Upper lobe of right lung (tissue), 1 donor: Measurements from ENCODE around the gene APLF. TPM values are rescaled to one million over a fixed set of nuclear protein-coding genes. Genes with fewer than 3 reads are reported as not detected.
"Not testable (repeated sequence)": the region's sequence is repeated elsewhere in the genome, so short reads cannot be mapped to it uniquely, and the experiment has no call there.

Experiments used
- ATAC-seq: fragments of 200-7000 bp; cut with Tn5 transposase; one replicate; pipeline ENCODE4 v1.9.1; 2020; ENCODE audit warnings: mild to moderate bottlenecking, moderate library complexity
- DNase-seq: peaks from one replicate; pipeline ENCODE4 v3.0.0-alpha.2; 2020
- H3K27ac ChIP-seq: fragments of 200-600 bp; one replicate; pipeline ENCODE4 v1.8.0; 2022
- H3K27me3 ChIP-seq: fragments of 200-600 bp; one replicate; pipeline ENCODE4 v1.8.0; 2022; ENCODE audit warnings: mild to moderate bottlenecking
- H3K36me3 ChIP-seq: fragments of 200-600 bp; one replicate; pipeline ENCODE4 v1.8.0; 2022
- H3K4me1 ChIP-seq: fragments of 200-600 bp; one replicate; pipeline ENCODE4 v1.8.0; 2022
- H3K4me3 ChIP-seq: fragments of 200-600 bp; one replicate; pipeline ENCODE4 v1.8.0; 2022; ENCODE audit warnings: mild to moderate bottlenecking
- H3K9me3 ChIP-seq: fragments of 200-600 bp; one replicate; pipeline ENCODE4 v1.8.0; 2022
- CTCF ChIP-seq: fragments of 200-600 bp; IDR thresholded peaks from one replicate; pipeline ENCODE4 v1.8.0; 2022; ENCODE audit warnings: antibody characterized with exemption
- intact Hi-C: fragments of 100-400 bp; cut with DNase I; formaldehyde crosslinking; loops from one replicate; pipeline ENCODE4 v1.11.0; 2022
- total RNA-seq: library from RNA; stranded (reverse); fragmentation: NEBNext Ultra II Directional; extraction: Animal tissue kit (Norgen Biotek cat#: 25700); gene quantifications from one replicate; pipeline ENCODE4 v1.2.1, GENCODE V29; 2021
- donor health status: DM: no; HTN: yes; CAD: no; lungs with severe emphysema.

Gene APLF
- total RNA-seq, 1 donor from 2014 or later: 6.8 TPM

DNA sequence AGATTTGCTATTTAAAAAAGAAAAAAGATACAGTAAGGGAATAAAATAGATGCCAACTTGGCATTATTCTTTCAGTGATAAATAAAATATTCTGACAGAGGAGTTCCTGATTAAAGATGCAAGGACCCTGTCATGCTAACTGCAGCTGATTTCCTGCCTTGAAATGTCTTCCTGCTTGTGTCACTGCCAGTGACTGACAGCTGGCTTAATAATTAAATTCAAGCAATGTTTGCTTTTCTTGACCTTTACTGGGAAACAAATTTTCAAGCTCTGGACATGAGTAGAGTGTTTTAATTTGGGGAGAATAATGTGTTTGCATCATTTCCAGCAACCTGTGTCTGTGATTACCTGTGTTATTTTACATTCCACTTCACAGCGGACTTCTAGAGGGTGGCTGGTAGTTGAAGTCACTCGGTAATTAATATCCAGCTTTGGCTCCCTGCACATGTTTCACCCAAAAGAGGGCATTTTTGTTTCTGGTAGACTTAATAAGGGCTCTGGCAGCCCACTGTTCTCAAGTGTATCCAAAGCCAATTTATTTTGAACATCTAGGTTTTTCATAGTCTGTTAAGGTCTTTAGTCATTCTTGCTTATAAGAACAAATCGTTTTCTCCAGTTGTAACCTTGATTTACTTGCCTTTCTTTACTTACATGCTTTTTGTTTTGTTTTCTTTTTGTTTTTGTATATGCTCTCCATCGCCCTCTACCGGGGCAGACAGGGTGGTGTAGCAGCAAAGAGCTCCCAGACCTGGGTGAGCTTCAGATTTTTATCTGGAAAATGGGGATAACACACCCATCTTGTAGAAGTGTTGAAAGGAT, 127.5 kb downstream of the APLF start:
- ATAC-seq: peak; percentile 82
- H3K27me3 ChIP-seq: no peaks in the 10 kb centered on the region
- H3K36me3 ChIP-seq: no peaks in the 10 kb centered on the region
- intact Hi-C loops: no loop called here
- no peaks in the 10 kb centered on the region for H3K9me3 ChIP-seq
- TF ChIP-seq CTCF: peak; percentile 83
- DNase-seq: peak; percentile 67
- peaks cover 7% of the 10 kb centered on the region for H3K4me1 ChIP-seq
- H3K27ac ChIP-seq: no peak overlapping the region
- H3K4me3 ChIP-seq: no peak overlapping the region

- H3K4me1 ChIP-seq, H3K4me3 ChIP-seq, intact Hi-C loops, H3K27me3 ChIP-seq, ATAC-seq, H3K36me3 ChIP-seq, H3K9me3 ChIP-seq, H3K27ac ChIP-seq, DNase-seq: not testable (repeated sequence)
Observed at GRCh38 chr2:68595493-68595785, 128.1 kb downstream of the APLF start.

DNA sequence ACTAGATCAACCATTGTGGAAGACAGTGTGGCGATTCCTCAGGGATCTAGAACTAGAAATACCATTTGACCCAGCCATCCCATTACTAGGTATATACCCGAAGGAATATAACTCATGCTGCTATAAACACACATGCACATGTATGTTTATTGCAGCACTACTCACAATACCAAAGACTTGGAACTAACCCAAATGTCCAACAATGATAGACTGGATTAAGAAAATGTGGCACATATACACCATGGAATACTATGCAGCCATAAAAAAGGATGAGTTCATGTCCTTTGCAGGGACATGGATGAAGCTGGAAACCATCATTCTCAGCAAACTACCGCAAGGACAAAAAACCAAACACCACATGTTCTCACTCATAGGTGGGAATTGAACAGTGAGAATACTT, 133.1 kb downstream of the APLF start:
- ATAC-seq, H3K4me1 ChIP-seq, H3K36me3 ChIP-seq, H3K27me3 ChIP-seq, H3K4me3 ChIP-seq, intact Hi-C loops, DNase-seq, H3K9me3 ChIP-seq, H3K27ac ChIP-seq: not testable (repeated sequence)

DNA sequence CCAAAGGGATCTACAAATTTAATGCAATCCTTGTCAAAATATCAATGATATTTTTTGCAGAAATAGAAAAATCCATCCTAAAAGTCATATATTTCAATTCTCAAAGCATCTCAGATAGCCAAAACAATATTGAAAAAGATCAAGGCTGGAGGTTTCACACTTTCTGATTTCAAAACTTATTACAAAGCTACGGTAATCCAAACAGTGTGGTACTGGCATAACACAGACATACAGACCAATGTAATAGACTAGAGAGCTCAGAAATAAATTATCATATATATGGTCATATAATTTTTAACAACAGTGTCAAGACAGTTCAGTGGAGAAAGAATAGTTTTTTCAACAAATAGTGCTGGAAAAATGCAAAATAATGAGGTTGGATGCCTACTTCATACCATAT, 135.7 kb downstream of the APLF start:
- H3K27me3 ChIP-seq: no peaks in the 10 kb centered on the region
- DNase-seq (no peak), ATAC-seq (no peak)
- H3K27ac ChIP-seq: no peak overlapping the region
- peaks cover 7% of the 10 kb centered on the region for H3K9me3 ChIP-seq
- intact Hi-C loops: no loop called here
- TF ChIP-seq CTCF: no peak
- H3K4me1 ChIP-seq: no peaks in the 10 kb centered on the region
- H3K36me3 ChIP-seq: no peaks in the 10 kb centered on the region
- H3K4me3 ChIP-seq: no peak overlapping the region

GRCh38 chr2:68604077-68604476, 136.7 kb downstream of the APLF start:
- no peak overlapping the region for H3K4me3 ChIP-seq
- H3K4me1 ChIP-seq: no peaks in the 10 kb centered on the region
- no peaks in the 10 kb centered on the region for H3K27me3 ChIP-seq
- H3K9me3 ChIP-seq: peaks cover 7% of the 10 kb centered on the region
- DNase-seq (no peak), ATAC-seq (no peak)
- no peaks in the 10 kb centered on the region for H3K36me3 ChIP-seq
- TF ChIP-seq CTCF: no peak
- intact Hi-C loops: no loop called here
- H3K27ac ChIP-seq: no peak overlapping the region

DNA sequence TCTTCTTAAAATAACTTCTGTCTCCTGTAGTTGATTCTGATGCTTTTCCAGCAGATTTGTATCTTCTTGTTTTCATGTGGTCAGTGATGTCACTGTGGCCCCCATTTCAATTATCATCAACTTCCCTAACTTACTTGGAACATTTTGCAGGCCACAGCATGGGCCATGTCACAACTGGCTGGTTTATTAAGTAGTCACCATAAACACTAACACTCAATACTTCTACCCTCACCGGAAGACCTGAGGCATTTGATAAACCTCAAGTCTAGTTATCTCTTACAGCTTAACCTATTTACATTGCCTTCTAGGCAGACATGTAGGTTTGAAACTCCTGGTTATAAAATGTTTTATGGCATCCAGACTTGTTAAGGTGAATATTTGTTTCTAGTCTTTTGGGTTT, 138.6 kb downstream of the APLF start:
- no peak for DNase-seq
- Histone ChIP-seq H3K27ac (no peak overlapping the region), H3K27me3 (no peaks in the 10 kb centered on the region), H3K4me1 (no peaks in the 10 kb centered on the region), H3K36me3 (no peaks in the 10 kb centered on the region), H3K9me3 (peaks cover 7% of the 10 kb centered on the region), H3K4me3 (no peak overlapping the region)
- TF ChIP-seq CTCF: no peak
- no peak for ATAC-seq
- intact Hi-C loops: no loop called here

DNA sequence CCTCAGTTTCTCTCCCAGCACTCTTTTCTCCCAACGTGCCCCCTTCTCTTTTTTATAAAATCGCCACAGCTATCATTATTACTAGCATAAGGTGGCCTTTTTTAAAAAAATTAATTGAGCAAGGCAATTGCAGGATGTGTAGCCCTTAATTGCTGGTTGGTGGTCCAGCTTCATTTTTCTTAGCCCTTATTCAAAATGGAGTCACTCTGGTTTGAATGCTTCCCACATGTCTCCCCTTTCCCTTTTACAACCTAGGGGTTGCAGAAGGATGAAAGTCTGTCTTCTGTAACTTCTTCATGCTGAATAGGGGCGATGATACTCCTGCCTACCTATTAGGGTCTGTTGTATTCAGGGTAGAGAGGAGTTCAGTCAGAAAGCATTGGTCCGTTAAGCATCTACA, 139.4 kb downstream of the APLF start:
- Histone ChIP-seq H3K4me3 (no peak overlapping the region), H3K9me3 (no peaks in the 10 kb centered on the region), H3K4me1 (no peaks in the 10 kb centered on the region), H3K36me3 (no peaks in the 10 kb centered on the region), H3K27ac (no peak overlapping the region), H3K27me3 (no peaks in the 10 kb centered on the region)
- TF ChIP-seq CTCF: no peak
- no peak for DNase-seq
- intact Hi-C loops: no loop called here
- ATAC-seq: no peak
